BE2C (cell line): ENCODE data around the gene PANK3.

Experiments
- DNase-seq: peaks from one replicate; pipeline ENCODE4 v3.0.0-alpha.2; 2020
- H3K27me3 ChIP-seq: fragments of 250-450 bp; sonication (Bioruptor Pico); 2 replicates; pipeline ENCODE4 v1.5.1; 2020; ENCODE audit warnings: mild to moderate bottlenecking
- H3K36me3 ChIP-seq: fragments of 250-450 bp; sonication (Bioruptor Pico); 2 replicates; pipeline ENCODE4 v1.5.1; 2020; ENCODE audit warnings: mild to moderate bottlenecking
- H3K4me1 ChIP-seq: fragments of 250-450 bp; sonication (Bioruptor Pico); 2 replicates; pipeline ENCODE4 v1.5.1; 2020
- H3K4me3 ChIP-seq: 2 replicates; pipeline ENCODE4 v1.5.1; 2011; ENCODE audit warnings: low read depth, low read length
- H3K9me3 ChIP-seq: fragments of 250-450 bp; sonication (Bioruptor Pico); 2 replicates; pipeline ENCODE4 v1.5.1; 2020
- TF ChIP-seq, protein P1 (sequence below): IDR thresholded peaks from 2 replicates; pipeline ENCODE4 v1.5.1; 2012; ENCODE audit warnings: mild to moderate bottlenecking, low read depth, low read length

PANK3 gene

DNA sequence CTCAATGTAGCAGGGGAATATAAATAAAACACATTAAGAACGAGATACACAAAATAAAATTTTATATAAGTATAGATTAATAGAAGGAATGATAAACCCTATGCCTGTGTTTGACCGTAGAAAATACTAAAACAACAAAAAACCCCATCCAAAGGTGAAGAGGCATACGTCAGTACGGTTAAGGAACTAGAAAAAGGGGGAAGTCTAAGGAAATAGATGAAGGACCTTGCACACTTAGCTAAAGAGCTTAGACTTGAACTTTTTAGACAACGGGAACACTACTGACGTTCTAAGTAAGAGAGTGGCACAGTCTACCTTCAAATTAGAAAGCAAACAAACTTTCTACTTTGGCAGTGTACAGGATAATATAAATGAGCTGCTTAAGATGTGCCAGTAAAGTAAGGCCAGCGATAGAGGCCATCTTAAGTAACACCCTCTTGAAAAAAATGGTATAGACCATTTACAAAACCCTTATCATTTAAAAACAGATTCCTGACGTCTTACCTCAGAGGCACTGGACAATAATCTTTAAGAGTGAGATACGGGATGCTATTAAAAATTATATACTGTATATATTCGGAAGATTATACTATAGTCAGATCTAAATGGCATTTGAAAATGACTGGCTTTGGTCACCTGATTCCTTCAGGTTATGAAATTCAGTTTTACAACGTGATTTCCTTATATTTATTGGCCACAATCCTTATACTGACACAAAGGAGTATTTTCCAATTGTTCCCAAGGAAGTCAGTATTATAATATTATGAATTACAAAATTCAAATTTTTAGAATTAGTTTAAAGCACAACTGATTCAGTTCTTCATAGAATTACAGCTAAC is 8.5 kb downstream of the PANK3 start:
- peaks cover 55% of the 10 kb centered on the region for H3K36me3 ChIP-seq
- H3K4me3 ChIP-seq = no peak overlapping the region
- no peak for DNase-seq
- TF ChIP-seq, protein P1, sequence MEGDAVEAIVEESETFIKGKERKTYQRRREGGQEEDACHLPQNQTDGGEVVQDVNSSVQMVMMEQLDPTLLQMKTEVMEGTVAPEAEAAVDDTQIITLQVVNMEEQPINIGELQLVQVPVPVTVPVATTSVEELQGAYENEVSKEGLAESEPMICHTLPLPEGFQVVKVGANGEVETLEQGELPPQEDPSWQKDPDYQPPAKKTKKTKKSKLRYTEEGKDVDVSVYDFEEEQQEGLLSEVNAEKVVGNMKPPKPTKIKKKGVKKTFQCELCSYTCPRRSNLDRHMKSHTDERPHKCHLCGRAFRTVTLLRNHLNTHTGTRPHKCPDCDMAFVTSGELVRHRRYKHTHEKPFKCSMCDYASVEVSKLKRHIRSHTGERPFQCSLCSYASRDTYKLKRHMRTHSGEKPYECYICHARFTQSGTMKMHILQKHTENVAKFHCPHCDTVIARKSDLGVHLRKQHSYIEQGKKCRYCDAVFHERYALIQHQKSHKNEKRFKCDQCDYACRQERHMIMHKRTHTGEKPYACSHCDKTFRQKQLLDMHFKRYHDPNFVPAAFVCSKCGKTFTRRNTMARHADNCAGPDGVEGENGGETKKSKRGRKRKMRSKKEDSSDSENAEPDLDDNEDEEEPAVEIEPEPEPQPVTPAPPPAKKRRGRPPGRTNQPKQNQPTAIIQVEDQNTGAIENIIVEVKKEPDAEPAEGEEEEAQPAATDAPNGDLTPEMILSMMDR = no peak
- no peaks in the 10 kb centered on the region for H3K27me3 ChIP-seq
- no peaks in the 10 kb centered on the region for H3K9me3 ChIP-seq
- H3K4me1 ChIP-seq = no peaks in the 10 kb centered on the region

- Histone ChIP-seq H3K36me3 (peaks cover 55% of the 10 kb centered on the region), H3K4me1 (no peaks in the 10 kb centered on the region)
- TF ChIP-seq, protein P1 = no peak
These were observed 10.4 kb downstream of the PANK3 start for GRCh38 chr5:168568738-168569137.

GRCh38 chr5:168563959-168564358 is 15.2 kb downstream of the PANK3 start:
- no peaks in the 10 kb centered on the region for H3K4me1 ChIP-seq
- H3K4me3 ChIP-seq = no peak overlapping the region
- no peaks in the 10 kb centered on the region for H3K27me3 ChIP-seq
- DNase-seq = no peak
- peaks cover 82% of the 10 kb centered on the region for H3K36me3 ChIP-seq
- no peaks in the 10 kb centered on the region for H3K9me3 ChIP-seq
- TF ChIP-seq, protein P1 = no peak

More at GRCh38 chr5:168568738-168569137, 10.4 kb downstream of the PANK3 start:
- no peaks in the 10 kb centered on the region for H3K9me3 ChIP-seq
- H3K4me3 ChIP-seq = no peak overlapping the region
- H3K27me3 ChIP-seq = no peaks in the 10 kb centered on the region
- DNase-seq = no peak

DNA sequence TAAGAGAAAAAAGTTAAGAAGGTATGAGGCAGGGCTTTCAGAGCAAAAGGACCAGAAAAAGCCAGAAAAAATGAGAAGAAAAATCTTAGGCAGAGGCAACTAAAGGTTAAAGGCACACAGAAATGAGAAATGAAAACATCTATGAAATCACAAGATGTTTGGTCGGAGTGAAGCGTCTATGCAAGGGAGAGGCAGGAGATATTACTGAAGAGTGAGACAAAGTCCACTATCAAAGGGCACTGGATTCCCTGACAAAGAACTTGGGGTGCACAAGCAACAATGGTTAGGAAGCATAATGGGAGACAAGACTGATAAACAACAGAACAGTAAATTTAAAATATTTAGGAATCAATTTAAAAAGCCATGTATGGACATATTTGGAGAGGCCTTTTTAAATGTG is 16.9 kb downstream of the PANK3 start:
- no peaks in the 10 kb centered on the region for H3K4me1 ChIP-seq
- DNase-seq = no peak
- no peaks in the 10 kb centered on the region for H3K9me3 ChIP-seq
- peaks cover 83% of the 10 kb centered on the region for H3K36me3 ChIP-seq
- no peaks in the 10 kb centered on the region for H3K27me3 ChIP-seq
- H3K4me3 ChIP-seq = no peak overlapping the region
- TF ChIP-seq, protein P1 = no peak

DNA sequence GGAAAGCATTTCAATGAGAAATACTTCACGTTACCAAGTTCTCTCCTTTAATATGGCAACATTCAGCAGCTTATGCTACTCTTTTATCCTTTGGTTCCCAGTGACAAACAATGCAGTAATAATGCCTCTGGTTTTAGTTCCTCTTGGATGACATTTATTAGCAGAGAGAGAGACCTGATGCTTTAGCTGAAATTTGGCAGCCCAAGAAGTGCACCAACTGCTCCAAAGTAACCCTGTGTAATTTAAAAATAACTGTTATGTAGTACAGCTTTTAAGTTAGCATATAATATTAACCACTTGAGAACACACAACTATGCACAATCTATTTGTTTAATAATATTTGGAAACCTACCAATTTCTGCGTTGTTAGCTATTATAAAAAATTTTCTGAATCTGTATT is 21.8 kb downstream of the PANK3 start:
- Histone ChIP-seq H3K4me1 (peaks cover 9% of the 10 kb centered on the region), H3K9me3 (no peaks in the 10 kb centered on the region; the same call in 1 of the 2 replicates), H3K4me3 (no peak overlapping the region), H3K36me3 (peaks cover 91% of the 10 kb centered on the region), H3K27me3 (no peaks in the 10 kb centered on the region)
- TF ChIP-seq, protein P1 = no peak
- DNase-seq = no peak
